ENCODE results near the gene FH.
A peak's percentile ranks its signal among the peaks of the same experiment; 100 is the strongest.

FH gene

DNA sequence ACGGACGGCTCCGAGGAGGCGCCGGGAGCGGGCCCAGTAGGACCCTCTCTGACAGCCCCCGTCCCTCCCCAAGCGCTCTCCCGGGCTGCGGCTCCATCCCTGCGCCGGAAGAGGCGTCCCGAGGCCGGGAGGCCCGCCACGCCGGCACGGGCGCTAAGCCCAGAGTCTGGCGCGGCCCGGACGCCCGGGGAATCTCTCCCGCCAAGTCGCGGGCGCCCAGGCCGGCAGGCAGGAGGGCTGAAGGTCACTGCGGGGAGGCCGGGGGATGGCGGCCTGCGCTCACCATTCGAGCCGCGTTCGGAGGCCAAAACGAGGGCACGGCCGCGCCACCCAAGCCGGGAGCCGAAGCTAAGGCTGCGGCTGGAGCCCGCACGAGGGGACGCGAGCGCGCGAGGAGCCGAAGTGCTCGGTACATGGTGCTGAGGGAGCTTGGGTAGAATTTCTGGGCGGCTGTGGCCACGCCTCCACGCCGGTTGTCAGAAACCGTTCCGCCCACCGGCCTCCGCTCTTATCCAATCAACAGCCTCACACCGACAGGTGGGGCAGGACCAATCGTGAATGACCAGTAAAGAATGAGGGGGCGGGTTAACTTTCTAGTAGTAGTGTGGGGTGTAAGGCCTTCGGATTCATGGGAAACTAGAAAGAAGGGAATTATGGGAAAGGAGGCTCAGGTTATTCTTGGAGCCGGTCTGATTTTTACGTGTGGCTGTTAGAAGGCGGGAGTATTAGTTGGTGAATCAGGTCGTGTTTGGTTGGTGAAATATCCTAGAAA is at the start of gene FH:
Gene FH (minus strand): TSS at position 448 of the 772 bp plus-strand sequence. CDS start 33 bp downstream, at position 415.
- peak; percentile 98 for DNase-seq

DNA sequence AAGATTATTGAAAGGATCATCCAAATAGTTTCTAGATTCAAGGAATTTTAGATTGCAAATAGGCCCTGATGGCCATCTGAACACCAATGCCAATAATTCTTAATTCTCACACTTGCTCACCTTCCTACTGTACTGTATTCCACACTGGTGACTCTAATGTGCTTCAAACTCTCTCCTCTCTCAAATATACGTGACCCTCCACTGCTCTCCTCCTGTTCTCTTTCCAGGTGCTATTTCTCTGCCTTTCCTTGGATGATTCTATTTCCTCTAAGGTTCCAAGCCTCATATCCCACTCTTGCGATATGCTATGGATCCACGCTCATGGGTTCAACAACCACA is 41.3 kb upstream of the FH start:
- no peak for DNase-seq

DNA sequence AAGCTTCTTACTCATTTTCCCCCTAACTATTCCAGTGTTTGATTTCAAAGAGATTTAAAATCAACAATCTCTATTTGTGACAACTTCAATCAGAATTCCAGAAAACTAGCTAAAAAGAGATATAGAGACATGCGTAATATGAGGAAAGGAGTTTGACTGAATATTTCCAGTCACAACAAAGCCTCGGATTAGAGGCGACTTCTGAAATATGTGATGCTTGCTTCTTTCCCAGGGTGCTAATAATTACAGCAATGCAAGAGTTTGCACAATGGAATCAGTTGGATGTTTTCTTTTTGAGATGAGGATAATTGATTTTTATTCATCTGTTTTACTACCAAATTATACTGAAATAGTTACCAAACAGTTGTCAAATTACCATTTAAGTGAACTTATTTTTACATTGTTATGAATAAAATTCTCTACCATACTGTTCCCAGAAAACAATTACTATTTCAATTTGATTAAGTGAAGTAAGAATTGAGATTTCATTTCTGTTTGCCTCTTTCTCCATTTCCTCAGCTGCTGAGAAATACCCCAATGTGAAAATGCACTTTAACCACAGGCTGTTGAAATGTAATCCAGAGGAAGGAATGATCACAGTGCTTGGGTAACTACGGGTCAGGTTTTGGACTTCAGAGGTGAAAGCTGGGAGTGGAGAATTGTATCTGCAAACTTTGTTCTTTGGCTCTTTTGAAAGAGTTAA is 40.7 kb upstream of the FH start:
- no peak for DNase-seq

DNA sequence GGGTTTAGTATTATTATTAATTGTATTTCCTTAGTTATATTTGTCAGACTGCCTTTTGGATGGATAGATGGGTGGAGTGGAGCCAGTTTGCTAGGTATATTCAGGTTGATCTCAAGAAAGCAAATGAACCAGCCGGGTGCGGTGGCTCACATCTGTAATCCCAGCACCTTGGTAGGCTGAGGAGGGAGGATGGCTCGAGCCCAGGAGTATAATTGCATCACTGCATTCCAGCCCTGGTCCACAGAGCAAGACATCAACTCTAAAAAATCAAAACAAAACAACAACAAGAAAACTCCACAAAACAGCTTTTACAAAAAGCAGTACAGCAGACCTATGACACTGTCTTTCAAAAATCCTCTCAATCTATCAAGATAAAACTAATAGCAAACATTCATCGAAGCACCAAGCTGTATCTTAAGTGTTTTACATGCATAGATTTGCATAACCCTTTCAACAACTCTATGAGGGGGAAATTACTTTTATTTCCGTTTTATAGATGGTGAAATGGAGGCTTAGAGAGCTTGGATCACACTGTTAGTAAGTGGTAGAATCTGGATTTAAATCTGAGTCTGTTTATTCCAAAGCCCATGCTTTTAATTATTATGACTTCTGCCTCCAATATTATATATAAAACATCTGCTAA is 38.1 kb upstream of the FH start:
- DNase-seq, result no peak

DNA sequence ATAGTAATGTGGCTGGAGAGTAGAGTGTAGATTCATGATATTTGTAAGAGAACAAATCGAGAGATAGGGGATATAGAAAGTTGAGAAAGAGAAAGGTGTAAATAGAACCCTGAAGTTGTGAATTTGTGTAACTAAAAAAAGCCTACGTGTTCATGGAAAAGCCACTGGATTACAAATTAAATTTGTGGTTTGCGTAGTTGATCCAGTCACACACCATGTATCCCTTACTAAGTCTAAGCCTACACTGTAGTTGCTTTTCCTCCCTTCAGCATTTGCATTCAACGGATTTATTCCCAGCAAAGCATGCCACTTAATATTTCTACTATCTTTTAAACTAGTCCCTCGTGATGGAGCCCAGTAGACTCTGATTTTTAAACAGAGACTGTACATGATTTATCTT is 37.5 kb upstream of the FH start:
- DNase-seq, result no peak

DNA sequence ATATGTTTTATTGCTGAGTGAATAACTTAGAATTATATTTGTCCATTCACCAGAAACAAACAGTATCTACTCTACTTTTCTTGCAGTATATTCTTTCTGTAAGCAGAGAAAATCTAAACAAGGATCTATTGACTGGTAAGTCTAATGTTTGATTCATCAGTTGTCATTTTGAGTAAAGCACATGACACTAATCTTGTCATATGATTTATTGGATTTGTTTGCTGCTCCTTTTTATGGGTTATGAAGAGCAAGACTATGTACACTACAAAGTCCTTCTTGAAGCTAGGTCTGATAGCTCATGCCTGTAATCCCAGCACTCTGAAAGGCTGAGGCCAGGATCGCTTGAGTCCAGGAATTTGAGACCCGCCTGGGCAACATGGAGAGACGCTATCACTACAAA is 36.0 kb upstream of the FH start:
- no peak for DNase-seq

DNA sequence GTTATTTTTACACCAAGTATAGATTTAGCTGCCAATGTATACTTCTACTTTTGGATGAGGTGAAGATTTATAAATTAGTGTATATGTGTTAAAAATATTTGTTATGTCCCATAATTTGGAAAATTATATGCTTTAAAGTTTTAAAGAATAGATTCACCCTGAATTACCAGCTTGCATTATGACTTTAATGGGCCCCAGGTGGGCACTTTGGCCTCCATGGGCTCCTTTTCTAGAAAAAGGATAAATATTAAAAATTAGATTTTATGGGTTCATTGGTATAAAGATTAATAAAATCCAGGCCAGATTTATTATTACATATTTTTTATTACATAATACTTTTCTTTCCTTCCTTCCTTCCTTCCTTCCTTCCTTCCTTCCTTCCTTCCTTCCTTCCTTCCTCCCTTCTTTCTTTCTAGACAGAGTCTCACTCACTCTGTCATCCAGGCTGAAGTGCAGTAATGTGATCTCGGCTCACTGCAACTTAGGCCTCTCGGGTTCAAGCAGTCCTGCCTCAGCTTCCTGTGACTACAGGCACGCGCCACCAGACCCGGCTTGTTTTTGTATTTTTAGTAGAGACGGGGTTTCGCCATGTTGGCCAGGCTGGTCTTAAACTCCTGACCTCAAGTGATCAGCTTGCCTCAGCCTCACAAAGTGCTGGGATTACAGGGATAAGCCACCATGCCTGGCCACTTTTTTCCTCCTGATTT is 34.5 kb upstream of the FH start:
- no peak for DNase-seq

DNA sequence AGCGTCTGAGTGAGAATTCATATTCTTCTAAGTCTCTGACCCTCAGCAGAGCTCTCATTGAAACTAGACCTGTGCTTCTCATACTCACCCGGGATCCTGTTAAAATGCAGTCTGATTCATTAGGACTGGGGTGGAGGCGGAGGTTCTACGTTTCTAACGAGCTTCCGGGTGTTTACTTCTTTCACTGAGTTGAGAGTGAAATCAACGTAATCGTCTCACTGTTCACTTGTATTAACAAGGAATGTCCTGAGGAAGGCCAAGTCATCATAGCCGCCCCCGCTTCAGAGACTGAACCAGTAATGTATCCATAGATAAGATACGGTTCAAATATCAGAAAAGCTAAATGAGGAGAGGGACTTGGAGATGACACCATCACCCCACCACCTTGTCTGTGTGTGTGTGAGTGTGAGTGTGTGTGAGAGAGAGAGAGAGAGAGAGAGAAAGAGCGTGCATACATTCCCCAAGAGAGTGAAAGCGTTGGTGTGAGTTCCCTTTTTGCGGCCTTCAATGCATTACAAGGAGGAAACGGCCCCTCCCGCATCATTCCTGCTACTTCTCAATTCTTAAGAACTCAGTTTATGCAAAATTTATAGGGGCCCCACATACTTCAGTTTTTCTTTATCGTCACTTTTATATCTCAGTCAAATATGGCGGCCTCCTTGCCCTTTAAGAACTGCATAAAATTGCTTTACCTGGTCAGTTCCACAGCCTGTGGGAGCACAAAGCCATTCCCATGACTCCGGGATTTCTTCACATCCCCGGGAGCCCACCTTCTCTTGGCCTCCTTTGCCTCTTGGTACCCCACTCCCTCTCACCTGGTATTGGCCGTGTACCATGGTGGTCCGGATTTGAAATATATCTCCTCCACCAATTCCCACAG is 32.4 kb upstream of the FH start:
- no peak for DNase-seq

DNA sequence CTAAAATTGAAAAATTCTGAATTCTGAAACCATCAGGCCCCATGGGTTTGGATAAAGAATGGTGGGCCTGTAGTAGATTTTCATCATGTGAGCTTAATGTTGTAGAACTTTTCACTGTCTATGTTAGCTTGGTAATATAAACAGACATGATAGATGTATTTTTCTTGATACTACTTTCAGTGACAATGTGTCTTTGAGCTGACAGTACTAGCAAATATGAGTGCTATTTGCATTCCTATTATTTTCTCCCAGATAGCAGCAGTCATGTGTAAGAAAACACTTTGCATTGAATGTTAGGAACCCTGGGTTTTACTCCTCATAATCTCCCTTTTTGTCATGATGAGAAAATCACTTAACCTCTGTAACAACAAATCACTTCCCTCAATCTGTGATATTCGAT is 30.8 kb upstream of the FH start:
- DNase-seq, result no peak

DNA sequence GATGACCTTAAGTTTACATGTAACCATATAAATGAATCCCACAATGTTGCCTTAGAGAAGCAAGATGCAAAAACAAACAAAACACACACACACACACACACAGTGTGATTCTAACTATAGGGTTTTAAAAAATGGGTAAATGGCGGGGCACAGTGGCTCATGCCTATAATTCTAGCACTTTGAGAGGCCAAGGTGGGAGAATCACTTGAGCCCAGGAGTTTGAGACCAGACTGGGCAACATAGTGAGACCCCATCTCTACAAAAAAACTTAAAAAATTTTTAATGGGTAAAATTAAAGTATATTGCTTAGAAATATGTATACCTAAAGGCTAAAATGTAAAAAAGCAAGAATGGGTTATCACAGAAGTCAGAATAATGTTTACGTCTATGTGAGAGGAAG is 28.5 kb upstream of the FH start:
- DNase-seq, result no peak

DNA sequence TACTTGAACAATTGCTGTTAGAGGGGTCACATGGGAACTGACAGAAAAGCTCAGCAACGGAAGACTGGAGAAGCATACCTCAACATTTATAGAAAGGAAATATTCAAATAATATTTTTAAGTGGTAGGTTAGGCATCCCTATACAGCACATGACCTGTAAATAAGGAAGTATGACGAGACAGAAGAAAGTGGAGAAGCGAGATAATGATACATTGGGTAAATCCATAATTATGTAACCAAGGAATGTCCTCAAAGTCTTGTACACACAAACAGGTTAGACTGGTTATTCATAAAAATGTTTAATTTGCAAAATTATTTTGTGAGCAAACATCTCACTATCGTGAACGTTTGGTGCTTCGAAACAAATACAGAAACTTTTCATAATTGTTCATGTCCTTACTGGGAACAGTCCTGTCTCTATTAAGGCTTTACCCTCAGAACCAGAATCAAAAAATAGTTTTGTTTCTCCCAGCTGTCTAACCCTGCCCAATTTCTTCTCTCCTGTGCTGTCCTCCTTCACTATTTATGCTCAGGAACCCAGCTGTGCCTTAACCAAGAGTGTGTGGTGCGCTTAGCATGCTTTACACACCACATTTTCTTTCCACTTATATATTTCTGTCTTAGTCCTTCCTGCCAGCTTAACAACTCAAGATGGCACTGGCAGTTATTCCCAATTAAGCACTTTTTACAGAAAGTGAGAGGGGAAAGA is 22.8 kb upstream of the FH start:
- no peak for DNase-seq

DNA sequence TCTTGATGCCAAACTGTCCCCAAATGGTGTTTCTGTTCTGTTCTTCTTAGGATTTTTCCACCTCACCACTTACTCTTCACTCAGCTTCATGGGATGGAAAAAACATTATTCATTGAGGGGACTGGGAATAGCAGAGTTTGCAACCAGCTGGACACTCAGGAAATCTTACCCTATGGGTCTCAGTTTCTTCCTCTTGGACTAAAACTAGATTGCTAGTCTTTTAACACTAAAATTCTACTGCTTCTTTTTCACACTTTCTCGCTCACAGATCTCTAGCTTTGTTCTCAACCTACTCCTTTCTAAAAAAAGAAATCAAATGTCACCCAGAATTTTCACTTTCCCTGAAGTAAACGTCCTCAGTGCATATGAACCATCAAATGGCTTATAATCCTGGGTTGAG is 17.4 kb upstream of the FH start:
- DNase-seq, result no peak

DNA sequence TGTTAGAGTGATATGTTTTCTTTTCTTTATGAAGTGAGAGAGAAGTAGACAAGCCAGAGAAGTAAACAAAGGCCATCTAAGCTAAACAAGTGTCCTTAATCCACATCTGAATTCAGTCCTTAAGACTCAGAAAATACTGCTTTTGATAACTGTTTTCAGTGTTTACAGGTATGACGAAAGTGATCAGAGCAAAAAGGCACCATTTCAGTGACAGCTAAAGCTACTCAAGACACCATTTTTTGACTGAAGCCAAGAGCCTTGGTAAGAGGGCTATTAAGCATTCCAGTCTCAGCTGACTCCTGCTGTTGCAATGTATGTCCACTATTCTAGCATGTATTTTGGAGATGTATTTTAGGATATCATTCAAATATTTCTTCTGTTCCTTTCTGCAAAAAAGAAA is 16.7 kb upstream of the FH start:
- DNase-seq, result no peak

DNA sequence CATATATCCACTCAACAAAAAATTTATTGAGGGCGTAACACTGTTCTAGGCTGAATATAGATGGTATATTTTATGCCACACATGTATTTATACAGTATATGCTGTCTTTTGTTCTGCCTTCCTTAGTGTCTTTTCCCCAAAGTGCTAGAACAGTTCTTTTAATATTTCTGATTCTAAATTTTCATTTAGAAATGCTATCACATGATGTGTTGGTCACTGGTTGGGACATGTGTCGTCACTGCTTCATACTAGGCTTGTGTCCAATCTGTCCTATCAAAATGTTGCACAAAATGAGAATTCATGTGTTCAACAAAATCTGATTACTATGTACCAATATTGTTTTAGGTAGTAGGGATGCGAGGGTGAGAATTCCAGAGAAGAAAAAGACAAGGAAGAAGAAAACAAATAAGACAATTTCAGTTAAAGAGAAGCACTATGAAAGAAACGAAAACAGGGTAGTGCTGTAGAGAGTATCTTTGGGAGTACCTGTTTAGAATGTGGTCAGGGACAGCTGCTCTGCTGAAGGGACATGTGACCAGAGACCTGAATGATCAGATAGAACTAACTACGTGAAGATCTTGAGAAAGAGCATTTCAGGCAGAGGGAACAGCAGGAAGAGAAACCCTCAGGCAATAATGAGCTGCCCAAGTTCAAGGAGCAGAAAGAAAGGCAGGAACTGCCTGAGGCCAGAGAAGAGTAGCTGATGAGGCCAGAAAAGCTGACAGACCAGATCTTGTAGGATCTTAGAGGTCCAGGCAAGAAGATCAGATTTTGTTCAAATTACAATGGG is 14.0 kb upstream of the FH start:
- no peak for DNase-seq

DNA sequence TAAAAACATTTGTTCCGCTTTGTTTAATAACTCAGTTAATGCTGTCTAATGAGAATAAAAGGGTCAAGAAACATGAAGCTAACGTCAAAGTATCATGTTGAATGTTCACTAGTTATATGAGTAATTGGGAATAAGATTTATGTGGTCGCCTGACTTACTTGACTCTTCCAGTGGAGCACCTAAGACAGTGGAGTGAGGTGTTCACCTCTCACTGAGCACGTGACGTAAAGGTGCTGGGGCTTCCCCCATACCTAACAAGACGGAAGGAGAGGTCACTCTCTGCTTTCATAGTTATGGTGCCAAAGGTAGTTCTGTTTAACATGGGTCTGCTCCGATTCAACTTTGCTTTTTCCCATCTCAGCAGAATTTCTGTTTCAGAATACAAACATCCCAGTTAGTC is 13.3 kb upstream of the FH start:
- DNase-seq, result no peak

DNA sequence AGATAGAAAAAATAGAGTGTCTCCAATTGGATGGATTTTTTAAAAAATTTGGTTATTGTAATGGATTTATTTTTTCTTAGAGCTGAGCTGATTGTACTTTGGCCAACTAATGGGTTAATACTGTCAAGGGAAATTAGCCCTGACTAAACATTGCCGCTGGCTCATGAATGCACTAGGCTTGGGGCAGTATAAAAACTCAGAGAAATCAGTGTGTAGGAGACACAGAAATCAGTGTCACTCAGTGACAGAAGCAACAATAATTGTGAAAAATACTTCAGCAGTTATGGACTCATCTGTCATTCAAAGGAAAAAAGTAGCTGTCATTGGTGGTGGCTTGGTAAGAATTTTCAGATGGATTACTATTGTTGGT is 12.6 kb upstream of the FH start, which contains the start of gene KMO:
Gene KMO (plus strand): TSS at position 217 of the 370 bp plus-strand sequence. CDS start 67 bp downstream, at position 284.
- DNase-seq, result peak; percentile 3

DNA sequence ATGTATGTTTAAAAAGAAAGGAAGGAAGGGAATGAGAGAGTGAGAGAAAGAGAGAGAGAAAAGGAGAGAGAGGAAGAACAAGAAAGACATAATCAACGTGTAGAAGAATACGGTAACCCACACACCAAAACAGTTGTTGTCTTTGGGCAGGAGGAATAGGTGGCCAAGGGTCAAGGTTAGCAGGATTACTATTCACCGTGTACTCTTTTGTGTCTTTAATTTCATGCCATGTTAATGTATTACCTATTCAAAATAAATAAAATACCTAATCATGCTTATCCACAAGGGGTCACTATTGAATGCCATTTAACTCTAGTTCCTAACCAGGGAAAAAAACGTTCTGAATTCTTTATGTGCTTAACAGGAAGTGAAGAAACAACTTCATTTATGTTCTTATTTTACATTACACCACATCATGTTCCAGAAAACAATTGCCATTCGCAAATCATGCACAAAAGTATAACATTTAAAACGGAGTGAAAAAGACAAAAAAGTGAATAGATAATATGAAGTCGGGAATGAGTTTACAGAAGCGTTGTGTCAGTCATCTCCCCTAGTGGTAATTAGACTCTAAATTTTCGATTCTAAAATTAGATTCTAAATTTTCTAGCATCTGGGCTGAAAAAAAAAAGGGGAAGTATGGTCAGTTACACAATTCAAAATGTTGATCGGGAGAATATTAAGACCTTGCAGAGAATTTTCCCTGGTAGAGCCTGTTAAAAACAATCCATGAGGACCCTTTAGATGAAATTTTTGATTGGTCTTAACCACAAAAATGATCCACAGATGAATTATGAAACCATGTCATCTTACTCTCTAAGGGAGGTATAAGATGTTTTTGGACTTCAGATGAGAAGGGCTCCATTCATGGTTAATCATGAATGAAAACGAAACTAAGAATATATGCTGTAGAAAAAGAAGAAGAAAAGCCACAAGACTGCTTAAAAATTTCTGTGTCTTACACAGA is 11.9 kb upstream of the FH start:
- DNase-seq, result peak; percentile 67

DNA sequence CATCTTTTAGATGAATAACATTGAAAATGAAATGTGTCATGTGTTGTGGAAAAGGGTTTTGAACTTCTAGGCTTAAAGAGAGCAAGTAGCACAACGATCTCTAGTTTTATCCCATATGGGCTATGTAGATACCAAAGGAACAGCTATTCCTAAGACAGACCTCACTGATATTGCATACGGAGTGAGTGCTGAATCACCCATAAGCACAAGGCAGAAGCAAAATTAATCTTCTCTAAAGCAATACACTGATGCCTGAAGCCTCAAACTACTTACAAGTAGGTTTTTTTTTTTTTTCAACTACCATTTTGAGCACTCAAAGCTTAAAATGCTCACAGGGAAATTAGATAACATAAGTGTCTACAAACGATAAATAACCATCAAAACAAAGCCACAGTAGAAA is 7.6 kb upstream of the FH start:
- no peak for DNase-seq

DNA sequence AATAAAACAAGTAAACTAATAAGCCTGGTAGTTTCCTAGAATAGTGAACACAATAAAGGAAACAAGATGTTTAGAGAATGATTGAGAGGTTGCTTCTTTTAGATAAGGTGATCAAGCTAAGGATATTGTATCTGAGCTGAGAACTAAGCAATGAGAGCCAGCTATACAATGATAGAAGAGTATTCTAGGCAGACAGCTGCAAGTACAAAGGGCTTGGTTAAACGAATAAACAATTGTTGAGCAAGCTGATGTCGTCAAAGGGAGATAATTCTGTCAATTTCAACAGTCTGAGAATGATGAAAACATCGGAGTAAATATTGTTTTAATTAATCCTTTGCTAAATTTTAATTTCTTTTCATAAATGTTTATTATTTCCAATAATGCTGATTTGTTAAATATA is 5.5 kb upstream of the FH start:
- DNase-seq, result no peak

DNA sequence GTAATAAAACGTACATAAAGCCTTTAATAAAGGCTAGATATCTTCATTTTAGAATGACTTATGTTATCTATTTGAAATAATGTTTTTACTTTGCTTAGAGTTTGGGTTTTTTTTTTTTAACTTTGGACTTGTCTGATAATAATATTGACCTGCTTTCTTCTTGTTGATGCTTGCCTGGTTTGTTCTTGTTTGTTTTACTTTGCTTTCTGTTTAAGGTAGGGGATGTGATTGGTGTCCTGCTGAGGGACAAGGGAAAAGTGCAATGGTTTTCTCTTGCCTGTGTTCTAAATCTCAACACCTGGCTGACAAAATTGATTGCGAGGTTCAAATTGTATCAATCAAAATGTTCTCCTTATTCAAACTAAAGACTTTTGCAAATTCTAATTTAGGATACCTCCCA is 2.2 kb upstream of the FH start:
- DNase-seq, result no peak
